SK-N-SH (cell line): Measurements from ENCODE around the gene HTT.

Experiments used
- TF ChIP-seq, protein P1 (sequence below): IDR thresholded peaks from 2 replicates; pipeline ENCODE4 v1.6.1; 2012; ENCODE audit warnings: mild to moderate bottlenecking, low read depth, low read length, moderate library complexity
- TF ChIP-seq, protein P2 (sequence below): fragments of 150-350 bp; IDR thresholded peaks from 2 replicates; pipeline ENCODE4 v1.6.1; 2017; ENCODE audit warnings: antibody characterized with exemption, low read length, low read depth, borderline replicate concordance

DNA sequence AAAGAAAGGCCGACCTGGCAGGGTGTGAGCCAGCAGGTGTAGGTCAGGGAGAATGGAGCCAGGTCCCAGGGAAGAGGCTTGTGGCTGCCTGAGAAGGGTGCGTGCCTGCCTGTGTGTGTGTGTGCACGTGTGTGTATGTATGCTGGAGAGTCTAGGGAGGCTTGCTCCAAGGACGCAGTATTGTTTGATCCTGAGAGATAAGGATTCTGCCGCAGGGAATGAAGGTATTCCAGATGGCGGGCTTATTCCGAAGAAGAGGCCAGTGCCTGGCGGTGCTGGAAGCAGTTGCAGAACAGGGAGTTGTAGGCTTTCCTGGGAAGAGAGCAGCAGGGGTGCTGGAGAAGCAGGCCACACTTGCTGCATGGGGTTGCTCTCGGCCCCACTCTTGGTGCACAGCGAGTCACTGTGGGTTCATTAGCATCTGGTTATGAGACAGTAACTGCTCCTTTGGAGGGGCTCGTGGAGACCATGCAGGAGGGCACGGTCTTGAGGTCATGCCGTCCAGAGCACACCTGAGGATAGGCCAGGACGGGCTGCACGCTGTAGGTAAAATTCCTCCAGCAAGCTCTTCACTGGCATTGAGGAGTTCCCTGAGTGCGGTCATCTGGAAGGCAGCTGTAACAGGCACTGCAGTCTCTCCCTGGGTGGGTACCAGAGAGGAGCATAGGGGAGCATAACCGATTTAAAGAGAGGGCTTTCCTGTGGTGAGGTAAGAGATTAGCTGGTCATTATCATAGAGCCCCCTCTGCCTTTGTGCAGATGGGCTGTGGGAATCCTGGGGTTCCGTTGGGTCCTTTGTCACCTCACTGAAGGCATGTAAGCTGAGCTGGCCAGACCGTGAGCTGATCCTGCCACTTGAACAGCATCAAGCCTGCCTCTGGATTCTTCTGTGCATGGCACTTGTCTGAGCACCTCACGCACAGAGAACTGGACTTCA is 144.6 kb downstream of the HTT start:
- TF ChIP-seq, protein P1, sequence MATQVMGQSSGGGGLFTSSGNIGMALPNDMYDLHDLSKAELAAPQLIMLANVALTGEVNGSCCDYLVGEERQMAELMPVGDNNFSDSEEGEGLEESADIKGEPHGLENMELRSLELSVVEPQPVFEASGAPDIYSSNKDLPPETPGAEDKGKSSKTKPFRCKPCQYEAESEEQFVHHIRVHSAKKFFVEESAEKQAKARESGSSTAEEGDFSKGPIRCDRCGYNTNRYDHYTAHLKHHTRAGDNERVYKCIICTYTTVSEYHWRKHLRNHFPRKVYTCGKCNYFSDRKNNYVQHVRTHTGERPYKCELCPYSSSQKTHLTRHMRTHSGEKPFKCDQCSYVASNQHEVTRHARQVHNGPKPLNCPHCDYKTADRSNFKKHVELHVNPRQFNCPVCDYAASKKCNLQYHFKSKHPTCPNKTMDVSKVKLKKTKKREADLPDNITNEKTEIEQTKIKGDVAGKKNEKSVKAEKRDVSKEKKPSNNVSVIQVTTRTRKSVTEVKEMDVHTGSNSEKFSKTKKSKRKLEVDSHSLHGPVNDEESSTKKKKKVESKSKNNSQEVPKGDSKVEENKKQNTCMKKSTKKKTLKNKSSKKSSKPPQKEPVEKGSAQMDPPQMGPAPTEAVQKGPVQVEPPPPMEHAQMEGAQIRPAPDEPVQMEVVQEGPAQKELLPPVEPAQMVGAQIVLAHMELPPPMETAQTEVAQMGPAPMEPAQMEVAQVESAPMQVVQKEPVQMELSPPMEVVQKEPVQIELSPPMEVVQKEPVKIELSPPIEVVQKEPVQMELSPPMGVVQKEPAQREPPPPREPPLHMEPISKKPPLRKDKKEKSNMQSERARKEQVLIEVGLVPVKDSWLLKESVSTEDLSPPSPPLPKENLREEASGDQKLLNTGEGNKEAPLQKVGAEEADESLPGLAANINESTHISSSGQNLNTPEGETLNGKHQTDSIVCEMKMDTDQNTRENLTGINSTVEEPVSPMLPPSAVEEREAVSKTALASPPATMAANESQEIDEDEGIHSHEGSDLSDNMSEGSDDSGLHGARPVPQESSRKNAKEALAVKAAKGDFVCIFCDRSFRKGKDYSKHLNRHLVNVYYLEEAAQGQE, result no peak
- TF ChIP-seq, protein P2, sequence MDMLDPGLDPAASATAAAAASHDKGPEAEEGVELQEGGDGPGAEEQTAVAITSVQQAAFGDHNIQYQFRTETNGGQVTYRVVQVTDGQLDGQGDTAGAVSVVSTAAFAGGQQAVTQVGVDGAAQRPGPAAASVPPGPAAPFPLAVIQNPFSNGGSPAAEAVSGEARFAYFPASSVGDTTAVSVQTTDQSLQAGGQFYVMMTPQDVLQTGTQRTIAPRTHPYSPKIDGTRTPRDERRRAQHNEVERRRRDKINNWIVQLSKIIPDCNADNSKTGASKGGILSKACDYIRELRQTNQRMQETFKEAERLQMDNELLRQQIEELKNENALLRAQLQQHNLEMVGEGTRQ, result no peak
